NOMO-1 (cell line): ENCODE measurements around the gene HYDIN.
"Not testable (repeated sequence)": the region's sequence is repeated elsewhere in the genome, so short reads cannot be mapped to it uniquely, and the experiment has no call there.

Experiments used
- DNase-seq, 2 experiments: peaks; one replicate each; lab custom pipeline; 2025; ENCODE audit not compliant: unreplicated experiment in 2 of 2; lab: John Stamatoyannopoulos, UW

The HYDIN gene

DNA sequence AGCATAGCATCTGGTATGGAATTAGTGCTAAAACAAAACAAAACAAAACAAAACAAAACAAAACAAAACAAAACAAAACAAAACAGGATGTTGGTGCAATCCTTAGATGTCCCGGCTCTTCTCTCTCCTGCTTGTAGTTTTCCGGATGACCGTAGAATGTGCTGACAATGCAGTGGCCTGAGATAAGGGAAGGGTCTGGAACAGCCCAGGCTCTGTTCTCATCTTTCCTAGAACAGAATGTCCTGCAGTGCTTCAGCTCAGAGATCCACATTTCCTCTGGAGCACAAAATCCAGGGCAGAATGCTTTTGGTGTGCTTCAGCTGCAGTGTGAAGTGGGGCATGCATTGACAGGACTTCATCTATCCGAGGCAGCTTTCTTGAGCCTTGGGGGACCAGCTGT lies 345.9 kb downstream of the HYDIN start:
- not testable (repeated sequence) for DNase-seq

DNA sequence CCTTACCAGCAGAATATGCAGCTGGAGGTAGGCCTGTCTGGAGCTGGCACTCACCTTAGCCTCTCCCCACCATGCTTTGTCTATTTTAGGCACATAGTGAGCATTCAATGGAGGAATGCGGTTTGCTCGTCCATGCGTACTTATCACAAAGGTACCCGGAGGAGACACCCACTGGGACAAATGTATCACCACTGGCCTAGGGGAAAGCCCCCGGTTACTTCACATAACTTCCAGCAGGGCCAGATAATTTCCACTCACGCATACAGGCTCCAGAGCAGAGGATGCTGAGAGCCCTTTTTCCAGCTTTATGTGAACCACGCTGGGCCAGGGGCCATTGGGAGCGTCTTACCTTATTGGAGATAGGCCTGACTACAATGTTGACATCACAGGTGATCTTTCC lies 348.2 kb downstream of the HYDIN start:
- not testable (repeated sequence) for DNase-seq

DNA sequence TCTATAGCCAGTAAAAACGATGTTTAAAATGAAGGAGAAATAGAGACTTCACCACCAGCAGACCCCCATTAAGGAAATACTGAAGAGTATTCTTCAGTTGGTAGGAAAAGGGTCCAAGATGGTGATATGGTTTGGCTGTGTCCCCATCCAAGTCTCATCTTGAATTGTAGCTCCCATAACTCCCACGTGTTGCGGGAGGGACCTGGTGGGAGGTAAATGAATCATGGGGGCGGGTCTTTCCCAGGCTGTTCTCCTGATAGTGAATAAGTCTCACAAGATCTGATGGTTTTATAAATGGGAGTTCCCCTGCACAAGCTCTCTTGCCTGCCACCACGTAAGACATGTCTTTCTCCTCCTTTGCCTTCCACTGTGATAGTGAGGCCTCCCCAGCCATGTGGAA lies 352.6 kb downstream of the HYDIN start:
- DNase-seq = not testable (repeated sequence)

DNA sequence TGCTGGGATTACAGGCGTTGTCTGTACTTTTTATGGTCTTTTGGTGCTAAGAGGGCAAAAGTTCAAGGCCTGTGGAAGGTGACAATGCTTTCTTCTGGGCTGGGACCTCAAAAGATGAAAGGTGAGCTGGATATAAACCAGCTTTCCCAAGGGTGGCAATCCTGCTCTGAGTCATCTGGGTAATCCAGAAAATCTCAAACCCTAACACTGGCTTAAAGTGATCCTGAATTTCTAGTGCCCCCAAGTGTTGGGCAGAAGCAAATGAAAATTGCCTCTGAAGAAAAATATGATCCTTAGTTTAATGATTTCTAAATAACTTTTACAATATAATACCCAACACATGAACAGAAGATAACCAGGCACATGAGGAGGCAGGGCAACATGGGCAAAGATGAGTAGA lies 354.1 kb downstream of the HYDIN start:
- not testable (repeated sequence) for DNase-seq

DNA sequence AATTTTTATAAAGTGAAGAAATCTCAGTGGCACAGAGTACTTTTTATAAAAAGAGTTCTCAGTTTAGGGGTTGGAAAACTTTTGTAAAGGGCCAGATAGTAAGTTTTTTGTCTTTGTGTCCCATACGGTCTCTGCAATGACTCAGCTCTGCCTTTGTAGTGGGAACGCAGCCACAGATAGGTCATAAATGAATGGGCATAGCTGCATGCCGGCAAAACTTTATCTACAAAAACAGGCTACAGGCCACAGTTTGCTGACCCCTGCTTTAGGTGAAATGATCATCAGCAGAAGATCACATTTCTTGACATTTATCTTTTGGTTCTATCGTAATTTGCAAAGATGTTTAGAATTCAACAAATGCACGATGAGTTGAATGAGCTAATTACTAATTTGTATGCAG lies 365.8 kb downstream of the HYDIN start:
- DNase-seq = not testable (repeated sequence)

DNA sequence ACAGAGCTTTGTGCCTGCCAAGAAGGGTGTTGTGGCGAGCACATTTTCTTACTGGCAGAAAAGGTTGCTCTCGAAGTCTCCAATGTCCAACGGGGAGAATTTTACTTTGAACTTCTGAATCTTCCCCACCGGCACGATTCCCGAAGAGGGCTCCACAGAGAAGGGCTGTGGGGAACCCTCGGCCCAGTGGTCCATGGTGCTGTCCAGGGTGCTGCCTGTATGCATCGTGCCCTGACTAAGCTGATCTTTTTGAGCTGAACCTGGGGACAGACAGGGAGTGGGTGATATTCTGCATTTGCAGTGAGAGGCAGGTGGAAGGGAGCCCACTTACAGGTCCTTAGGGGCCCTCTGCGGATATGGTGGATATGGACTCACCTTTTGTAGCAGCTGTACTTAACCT lies 368.5 kb downstream of the HYDIN start:
- not testable (repeated sequence) for DNase-seq

DNA sequence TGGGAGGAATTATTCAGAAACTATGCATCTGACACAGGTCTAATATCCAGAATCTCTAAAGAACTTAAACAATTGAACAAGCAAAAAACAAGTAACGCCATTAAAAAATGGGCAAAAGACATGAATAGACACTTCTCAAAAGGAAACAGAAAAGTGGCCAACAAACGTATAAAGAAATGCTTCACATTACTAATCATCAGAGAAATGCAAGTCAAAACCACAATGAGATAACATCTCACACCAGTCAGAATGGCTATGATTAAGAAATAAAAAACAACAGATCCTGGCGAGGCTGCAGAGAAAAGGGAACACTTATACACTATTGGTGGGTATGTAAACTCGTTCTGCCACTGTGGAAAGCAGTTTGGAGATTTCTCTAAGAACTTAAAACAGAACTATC lies 379.2 kb downstream of the HYDIN start:
- not testable (repeated sequence) for DNase-seq

DNA sequence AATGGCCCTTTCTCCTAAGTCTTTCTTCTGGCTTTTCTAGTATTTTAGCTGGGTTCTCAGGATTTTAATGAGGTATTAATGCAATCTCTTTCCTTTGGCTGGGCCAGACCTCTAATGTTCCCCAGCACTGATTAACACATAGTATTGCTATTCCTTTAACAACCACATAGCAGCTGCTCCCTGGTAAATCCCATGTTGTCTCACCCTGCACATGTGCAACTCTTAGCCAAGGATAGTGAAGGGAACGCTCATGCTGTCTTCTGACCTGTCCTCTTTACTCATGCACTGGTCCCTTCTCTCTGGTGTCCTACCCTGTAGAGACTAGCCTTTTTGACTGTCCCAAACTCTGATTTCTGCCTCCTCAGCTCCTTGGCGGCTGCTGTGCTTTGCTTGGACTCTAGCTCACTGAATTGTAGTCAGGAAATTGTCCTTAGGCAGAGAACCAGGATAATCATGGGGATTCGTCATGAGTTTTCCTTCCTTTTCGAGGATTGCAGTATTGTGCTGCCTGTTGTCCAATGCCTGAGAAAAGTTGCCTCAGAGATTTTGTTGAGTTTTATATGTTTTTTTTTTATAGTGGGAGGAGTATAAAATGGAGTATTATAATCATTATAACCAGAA lies 406.9 kb downstream of the HYDIN start:
- DNase-seq = not testable (repeated sequence)

DNA sequence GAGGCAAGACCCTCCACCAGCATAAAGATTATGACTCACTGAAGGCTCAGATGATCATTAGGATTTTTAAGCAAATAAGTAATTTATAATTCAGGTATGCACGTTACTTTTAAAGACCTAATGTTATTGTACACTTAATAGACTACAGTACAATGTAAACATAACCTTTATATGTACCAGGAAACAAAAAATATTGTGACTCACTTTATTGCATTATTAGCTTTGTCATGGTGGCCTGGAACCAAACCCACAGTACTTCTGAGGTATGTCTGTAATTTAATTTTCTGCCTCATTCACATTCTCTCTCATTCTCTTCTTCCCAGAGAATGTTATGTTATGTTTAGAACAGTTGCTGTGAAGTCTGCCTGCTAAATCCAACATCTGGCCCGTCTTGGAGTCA lies 407.8 kb downstream of the HYDIN start:
- DNase-seq = not testable (repeated sequence)

DNA sequence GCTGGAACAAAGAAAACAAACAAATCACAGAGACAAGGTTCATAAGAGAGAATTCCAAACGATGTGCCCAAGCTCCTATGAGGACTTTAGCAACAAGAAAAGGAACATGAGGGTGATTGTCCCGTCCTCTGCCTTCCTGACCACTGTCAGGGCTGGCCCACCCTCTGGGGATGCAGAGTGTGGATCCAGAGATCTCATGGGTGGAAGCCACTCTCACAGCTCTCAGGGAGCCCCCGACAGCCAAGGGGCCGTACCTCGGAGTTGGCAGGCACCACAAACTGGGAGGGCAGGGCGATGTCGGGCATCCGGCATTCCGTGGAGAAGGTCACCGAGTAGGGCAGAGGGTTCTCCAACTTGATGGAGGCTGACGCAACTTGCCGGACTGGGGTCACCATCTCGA lies 412.4 kb downstream of the HYDIN start:
- DNase-seq = not testable (repeated sequence)

DNA sequence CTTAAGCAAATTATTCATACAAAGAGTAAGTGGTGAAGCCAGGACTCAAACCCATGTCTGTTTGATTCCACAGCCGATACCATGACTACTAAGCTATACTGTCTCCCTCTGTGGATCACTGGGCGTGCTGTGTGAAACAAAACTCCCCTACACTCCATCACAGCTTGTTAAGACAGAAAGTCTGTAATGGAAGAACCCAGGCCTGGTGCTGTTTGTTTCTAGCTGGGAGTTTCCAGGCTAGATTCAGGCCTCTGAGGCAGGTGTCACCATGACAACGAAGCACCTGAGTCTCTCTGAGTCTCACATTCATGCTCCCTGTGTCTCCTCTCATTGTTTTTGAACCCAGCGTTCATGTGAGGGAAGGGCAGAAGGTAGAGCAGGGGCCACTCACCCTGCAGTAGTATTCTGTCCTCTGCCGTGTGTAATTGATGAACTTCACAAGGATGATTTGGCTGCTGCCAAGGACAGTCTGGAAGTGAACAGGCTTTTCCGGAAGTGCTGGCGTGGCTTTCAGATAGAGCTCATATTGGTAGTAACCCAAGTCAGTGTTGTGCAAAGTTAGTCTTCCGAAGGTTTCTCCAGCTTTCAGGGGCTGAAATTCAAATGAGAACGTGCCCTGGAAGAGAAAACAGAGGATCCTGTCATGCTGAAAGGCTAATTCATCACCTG lies 421.0 kb downstream of the HYDIN start:
- no peak for DNase-seq

DNA sequence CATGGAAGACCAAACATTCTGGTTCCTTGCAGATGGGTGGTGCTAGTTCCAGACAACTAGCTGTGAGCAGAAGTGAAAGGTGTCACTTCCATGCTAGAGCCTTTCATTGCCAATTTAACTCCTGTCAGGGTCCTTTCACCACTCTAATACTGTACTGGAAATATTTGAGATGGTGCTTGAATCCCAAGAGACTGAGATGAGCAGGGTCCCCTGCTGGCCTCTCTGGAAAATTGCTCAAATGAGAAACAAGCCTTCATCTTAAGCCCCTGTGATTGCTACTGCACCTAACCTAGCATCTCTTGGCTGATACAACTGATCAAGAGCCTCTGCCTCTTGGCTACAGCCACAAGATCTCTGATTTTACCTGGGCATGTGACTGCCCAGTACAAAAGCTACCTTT lies 422.2 kb downstream of the HYDIN start:
- no peak for DNase-seq

DNA sequence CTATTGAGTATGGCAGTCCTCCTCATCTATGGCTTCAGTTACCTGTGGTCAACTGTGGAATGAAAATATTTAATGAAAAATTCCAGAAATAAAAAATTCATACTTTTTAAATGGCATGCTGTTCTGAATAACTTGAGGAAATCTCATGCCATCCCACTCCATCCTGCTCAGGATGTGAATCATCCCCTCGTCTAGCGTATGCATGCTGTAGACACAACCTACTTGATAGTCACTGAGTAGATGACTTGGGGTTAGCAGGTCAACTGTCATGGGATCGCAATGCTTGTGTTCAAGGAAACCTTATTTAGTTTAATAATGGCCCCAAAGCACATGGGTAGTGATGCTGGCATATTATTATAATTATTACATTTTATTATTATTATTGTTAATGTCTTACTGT lies 424.7 kb downstream of the HYDIN start:
- DNase-seq = no peak

DNA sequence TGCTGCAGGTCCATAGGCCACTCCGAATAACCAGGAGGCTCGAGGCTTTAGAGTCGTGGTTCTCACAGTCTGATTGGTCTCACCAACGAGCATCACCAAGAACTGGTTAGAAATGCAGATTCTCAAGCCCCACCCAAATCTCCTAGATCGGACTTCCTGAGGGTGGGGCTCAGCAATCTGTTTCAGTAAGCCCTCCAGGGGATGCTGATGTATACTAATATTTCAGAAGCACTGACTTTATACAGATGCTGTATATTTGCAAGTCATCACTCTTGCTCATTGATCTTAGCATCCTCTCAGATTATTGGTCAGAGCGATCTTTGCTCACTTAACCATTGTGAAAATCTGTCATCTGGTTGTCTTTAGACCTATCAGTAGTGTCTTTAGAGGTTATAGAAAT lies 425.1 kb downstream of the HYDIN start:
- DNase-seq = no peak

DNA sequence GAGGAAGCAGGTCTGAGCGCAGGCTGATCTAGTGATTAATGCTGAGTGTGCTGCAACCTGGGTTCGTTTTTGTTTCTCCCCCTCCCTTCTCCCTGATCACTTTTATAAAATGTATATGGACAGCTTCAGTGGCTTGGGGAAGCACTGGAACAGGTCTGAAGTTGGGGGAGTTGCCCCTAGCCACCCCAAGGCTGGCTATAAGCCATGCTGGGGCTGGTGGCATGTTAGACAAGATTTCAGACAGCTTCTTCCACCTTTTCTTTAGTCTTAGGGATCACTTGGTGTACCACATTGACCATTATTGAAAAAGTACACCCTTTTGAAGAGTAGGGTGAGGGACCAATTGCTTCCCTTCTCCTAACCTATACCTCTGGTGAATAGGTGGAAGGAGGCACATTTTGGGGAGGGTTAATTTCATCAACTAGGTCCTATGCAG lies 425.8 kb downstream of the HYDIN start:
- DNase-seq = peak in 1 of 2 experiments; percentile 43

DNA sequence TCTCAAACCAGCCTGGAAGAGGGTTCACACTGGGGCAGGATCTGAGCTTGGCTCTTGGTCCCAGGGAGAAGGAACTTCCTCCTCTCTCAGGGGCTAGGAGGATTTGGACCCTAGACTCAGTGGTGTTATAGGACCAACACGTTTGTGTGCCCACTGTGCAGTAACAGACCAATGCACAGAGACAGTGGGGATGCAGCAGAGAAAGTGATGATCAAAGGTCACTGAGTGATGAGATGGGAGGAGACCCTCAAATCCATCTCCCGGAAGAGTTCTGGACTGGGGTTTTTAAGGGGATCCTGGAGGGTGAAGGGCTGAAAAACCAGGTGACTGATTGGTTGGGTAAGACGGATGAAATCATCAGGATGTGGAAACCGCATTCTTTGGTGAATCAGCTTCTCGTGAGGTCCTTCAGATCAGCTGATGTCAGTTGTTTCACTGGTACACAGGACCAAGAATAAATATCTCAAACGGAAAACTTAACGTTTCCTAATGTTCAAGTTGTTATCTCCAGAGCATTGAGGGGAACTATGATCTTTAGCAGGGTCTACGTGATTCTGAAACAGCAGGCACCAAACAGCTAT lies 426.3 kb downstream of the HYDIN start:
- peak; percentile 43 to 88 for DNase-seq

DNA sequence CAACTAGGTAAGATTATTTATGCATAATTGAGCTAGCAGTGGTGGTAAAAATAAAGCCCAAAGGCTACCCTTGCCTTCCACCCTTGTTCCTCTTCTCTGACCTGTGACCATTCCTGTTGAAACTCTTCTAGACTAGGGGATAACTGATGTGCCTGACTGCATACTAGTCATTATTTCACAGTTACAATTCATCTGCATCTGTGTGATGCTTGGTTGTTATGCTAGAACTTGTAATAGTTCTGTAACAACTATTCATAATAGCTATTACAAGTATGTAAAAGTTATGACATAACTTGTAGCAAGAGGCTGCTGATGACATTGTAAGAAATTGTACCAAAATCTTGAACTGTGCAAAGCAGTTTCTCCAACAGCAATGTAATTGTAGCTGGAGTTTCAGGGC lies 427.2 kb downstream of the HYDIN start:
- DNase-seq = no peak

DNA sequence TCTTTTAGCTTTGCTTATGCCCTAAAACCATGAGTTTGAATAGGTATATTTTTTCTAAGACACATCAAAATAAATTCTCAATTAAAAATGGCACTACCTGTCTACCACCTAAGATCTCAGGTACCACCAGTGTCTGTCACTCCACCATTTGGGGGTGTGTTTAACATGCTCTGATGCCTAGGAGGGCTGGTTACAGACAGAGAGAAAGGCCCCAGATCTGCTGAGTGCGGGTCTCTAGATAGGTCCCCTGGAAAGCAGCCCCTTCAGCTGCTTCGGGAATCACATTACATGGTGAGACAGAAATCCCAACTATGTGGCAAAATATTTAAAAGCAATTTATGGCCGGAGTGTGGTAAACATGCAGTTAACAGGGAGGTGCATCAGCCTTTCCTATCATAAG lies 428.9 kb downstream of the HYDIN start:
- no peak for DNase-seq

DNA sequence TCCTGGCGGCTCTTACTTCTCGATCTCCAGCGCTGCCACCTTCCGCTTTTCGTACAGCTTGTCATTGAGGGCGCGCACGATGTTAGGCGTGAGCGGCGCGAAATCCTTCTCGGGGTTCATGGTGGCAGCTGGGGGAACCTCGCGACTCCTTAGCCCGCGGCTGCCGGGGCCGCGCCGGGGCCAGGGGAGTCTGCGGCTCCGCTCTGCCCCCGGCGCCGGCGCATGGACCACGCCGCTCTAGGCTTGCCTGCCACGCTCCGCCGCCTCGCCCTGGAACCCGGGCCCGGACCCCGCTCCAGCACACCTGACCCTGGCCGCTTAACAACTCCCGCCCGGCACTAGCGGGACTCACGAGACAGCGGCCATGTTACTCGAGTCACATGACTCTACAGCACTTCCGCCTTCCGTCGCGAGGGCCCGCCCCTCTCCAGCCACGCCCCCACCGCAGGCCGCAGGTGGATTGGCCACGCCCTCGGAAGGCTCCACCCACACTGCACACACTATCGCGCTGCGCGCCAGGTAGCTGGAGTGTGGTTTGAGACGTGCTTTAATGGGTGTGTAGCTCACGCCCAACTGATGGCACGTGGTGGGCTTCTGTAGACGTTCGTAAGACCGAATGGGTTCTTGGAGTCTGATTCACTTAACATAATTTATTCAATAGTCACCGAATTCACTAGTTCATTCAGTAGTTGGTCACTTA lies 429.6 kb downstream of the HYDIN start, which contains the start of gene VAC14:
TSS of gene VAC14 (minus strand) at position 378 of the 700 bp plus-strand sequence. CDS start at position 120, 258 bp downstream.
- peak; percentile 83 to 93 for DNase-seq

DNA sequence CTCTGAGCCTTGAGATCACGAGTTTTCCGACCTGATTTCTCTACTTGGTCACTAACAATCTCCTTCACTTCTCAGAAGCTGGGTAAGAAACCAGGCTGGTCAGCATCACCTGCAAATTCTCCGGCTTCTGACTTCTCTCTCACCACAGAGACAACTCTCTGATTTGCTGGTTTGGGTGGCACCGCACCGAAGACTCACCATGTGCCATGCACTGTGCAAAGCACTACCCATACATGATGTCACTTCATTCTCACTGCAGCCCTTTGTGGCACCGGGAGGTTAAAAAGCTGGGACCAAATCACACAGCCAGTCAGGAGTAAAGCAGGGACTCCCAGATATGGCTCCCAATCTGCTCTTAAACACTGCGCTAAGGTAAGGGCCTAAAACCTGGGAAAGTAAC lies 430.2 kb downstream of the HYDIN start:
- DNase-seq = no peak

DNA sequence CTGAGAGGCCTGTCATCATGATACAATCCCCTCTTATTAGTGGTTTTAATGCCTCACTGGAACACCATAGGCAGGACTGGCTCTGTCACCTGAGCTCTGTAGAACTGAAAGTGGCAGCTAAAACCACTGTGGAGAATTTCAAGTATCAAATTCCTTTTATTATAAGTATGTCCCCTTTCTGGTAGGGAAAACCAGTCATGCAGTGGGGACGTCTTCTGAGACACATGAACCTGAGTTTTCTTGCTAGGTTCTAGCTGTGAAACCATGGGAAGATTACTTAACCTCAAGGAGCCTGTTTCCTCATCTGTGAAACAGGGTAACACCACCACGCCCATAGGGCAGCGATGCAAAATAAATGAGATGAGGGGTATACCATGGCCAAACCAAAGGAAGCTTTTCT lies 434.2 kb downstream of the HYDIN start:
- DNase-seq = no peak
